H1 (cell line): ENCODE data around the gene REM2. TPM values are rescaled to one million over a fixed set of nuclear protein-coding genes. Genes with fewer than 3 reads are reported as not detected.
A peak's percentile ranks its signal among the peaks of the same experiment; 100 is the strongest.

Source experiments
- CTCF ChIA-PET: fragments of 300-600 bp; sonication (Branson Sonifier 250); formaldehyde crosslinking; loops from one replicate; lab custom pipeline; 2021; ENCODE audit not compliant: partially characterized antibody; lab: Charles Lee
- POLR2A ChIA-PET: fragments of 300-600 bp; sonication (Branson Sonifier 250); formaldehyde crosslinking; loops from one replicate; lab custom pipeline; 2021; ENCODE audit warnings: inconsistent platforms; ENCODE audit not compliant: partially characterized antibody; lab: Charles Lee
- DNase-seq, 2 experiments: peaks; one replicate each; pipeline versions ENCODE4 v3.0.0 to v3.0.0-alpha.2; 2010 to 2022; ENCODE audit warnings: low spot score in 2 of 2, low read depth in 1 of 2, mixed read lengths in 1 of 2
- FAIRE-seq: peaks from 2 replicates; lab custom pipeline; 2011; peaks lifted over from hg19 to GRCh38; lab: Jason Lieb, UNC
- H2AFZ ChIP-seq: 2 replicates; pipeline ENCODE4 v1.8.1; 2012; ENCODE audit warnings: low read length, inconsistent platforms
- H2AK5ac ChIP-seq: 2 replicates; pipeline ENCODE4 v1.6.1; 2013; ENCODE audit warnings: low read depth, low read length
- H2BK120ac ChIP-seq: replicated peaks from 2 replicates; pipeline ENCODE3; 2013; ENCODE audit warnings: low read depth, low read length, inconsistent platforms
- H2BK12ac ChIP-seq: 2 replicates; pipeline ENCODE4 v1.6.1; 2013; ENCODE audit warnings: low read depth, low read length
- H2BK15ac ChIP-seq: 2 replicates; pipeline ENCODE4 v1.6.1; 2013; ENCODE audit warnings: low read length
- H2BK20ac ChIP-seq: 2 replicates; pipeline ENCODE4 v1.6.1; 2013; ENCODE audit warnings: low read length
- H2BK5ac ChIP-seq: 2 replicates; pipeline ENCODE4 v1.6.1; 2013; ENCODE audit warnings: low read depth, low read length
- H3K14ac ChIP-seq: 2 replicates; pipeline ENCODE4 v1.6.1; 2013; ENCODE audit warnings: inconsistent platforms; ENCODE audit not compliant: insufficient read length
- H3K18ac ChIP-seq: 2 replicates; pipeline ENCODE4 v1.6.1; 2013; ENCODE audit warnings: low read length; ENCODE audit errors: extremely low read depth
- H3K23ac ChIP-seq: 2 replicates; pipeline ENCODE4 v1.6.1; 2013; ENCODE audit warnings: inconsistent platforms; ENCODE audit not compliant: insufficient read length
- H3K23me2 ChIP-seq: 2 replicates; pipeline ENCODE4 v1.6.1; 2013; ENCODE audit warnings: low read depth, low read length
- H3K27ac ChIP-seq: 2 replicates; pipeline ENCODE4 v1.6.1; 2011; ENCODE audit warnings: low read depth, low read length, inconsistent platforms
- H3K27me3 ChIP-seq, 4 experiments: replicated peaks in 1 of 4; 1 replicate in 1 of 4; 2 replicates in 3 of 4; pipeline versions ENCODE4 v1.6.1 to v1.8.1; 2011 to 2013; ENCODE audit warnings: low read length in 3 of 4, mild to moderate bottlenecking in 3 of 4, inconsistent platforms in 2 of 4, mixed read lengths in 2 of 4, moderate library complexity in 1 of 4; ENCODE audit not compliant: control insufficient read depth in 3 of 4, insufficient read depth in 3 of 4; ENCODE audit errors: extremely low read depth in 1 of 4
- H3K36me3 ChIP-seq, 4 experiments: 2 replicates each; pipeline versions ENCODE4 v1.6.1 to v1.8.1; 2011 to 2013; ENCODE audit warnings: mild to moderate bottlenecking in 4 of 4, low read length in 3 of 4, moderate library complexity in 2 of 4, control low read depth in 1 of 4, inconsistent platforms in 1 of 4; ENCODE audit not compliant: insufficient read depth in 4 of 4, control insufficient read depth in 2 of 4
- H3K4ac ChIP-seq: replicated peaks from 2 replicates; pipeline ENCODE3; 2013; ENCODE audit warnings: low read length, low read depth, mixed read lengths, inconsistent platforms; ENCODE audit not compliant: insufficient read length
- H3K4me1 ChIP-seq, 4 experiments: replicated peaks in 1 of 4; 1 replicate in 1 of 4; 2 replicates in 3 of 4; pipeline versions ENCODE4 v1.6.1 to v1.8.1; 2011 to 2013; ENCODE audit warnings: low read length in 3 of 4, inconsistent platforms in 2 of 4, mixed read lengths in 1 of 4; ENCODE audit not compliant: insufficient read depth in 4 of 4, control insufficient read depth in 3 of 4
- H3K4me2 ChIP-seq, 2 experiments: 2 replicates each; pipeline versions ENCODE4 v1.6.1 to v1.8.1; 2011 to 2013; ENCODE audit warnings: low read depth in 2 of 2, low read length in 2 of 2, control low read depth in 1 of 2, inconsistent platforms in 1 of 2, mild to moderate bottlenecking in 1 of 2; ENCODE audit not compliant: insufficient read depth in 1 of 2
- H3K4me3 ChIP-seq, 4 experiments: fragments of 200-600, 300-600 bp in 1 of 4; sonication (generic), shearing (Covaris generic), sonication (Bioruptor Twin) in 1 of 4; 2 replicates each; pipeline versions ENCODE4 v1.5.1 to v1.8.1; 2011 to 2016; ENCODE audit warnings: low read length in 4 of 4, low read depth in 3 of 4, control low read depth in 2 of 4, inconsistent platforms in 2 of 4, mild to moderate bottlenecking in 2 of 4, mixed read lengths in 1 of 4, moderate library complexity in 1 of 4; ENCODE audit not compliant: insufficient read depth in 2 of 4; ENCODE audit errors: extremely low read depth in 1 of 4
- H3K56ac ChIP-seq: replicated peaks from 2 replicates; pipeline ENCODE3; 2013; ENCODE audit warnings: low read depth, mild to moderate bottlenecking, mixed read lengths, low read length, inconsistent platforms; ENCODE audit not compliant: insufficient read length
- H3K79me1 ChIP-seq: 2 replicates; pipeline ENCODE4 v1.6.1; 2013; ENCODE audit warnings: low read depth, low read length, control low read depth
- H3K79me2 ChIP-seq, 2 experiments: 2 replicates each; pipeline versions ENCODE4 v1.6.1 to v1.8.1; 2012 to 2013; ENCODE audit warnings: low read length in 2 of 2, mild to moderate bottlenecking in 2 of 2, inconsistent platforms in 1 of 2; ENCODE audit not compliant: insufficient read depth in 2 of 2, control insufficient read depth in 1 of 2
- H3K9ac ChIP-seq, 4 experiments: replicated peaks in 1 of 4; 1 replicate in 1 of 4; 2 replicates in 3 of 4; pipeline versions ENCODE4 v1.6.1 to v1.8.1; 2011 to 2013; ENCODE audit warnings: low read depth in 3 of 4, low read length in 3 of 4, control low read depth in 2 of 4, mild to moderate bottlenecking in 2 of 4, moderate library complexity in 2 of 4, inconsistent platforms in 1 of 4; ENCODE audit errors: extremely low read depth in 1 of 4
- H3K9me3 ChIP-seq, 2 experiments: 2 replicates each; pipeline versions ENCODE4 v1.6.1 to v1.8.1; 2012 to 2013; ENCODE audit warnings: mild to moderate bottlenecking in 2 of 2, moderate library complexity in 2 of 2, control low read depth in 1 of 2, inconsistent platforms in 1 of 2, low read depth in 1 of 2, low read length in 1 of 2, mixed read lengths in 1 of 2; ENCODE audit not compliant: insufficient read depth in 2 of 2
- H4K20me1 ChIP-seq, 2 experiments: replicated peaks in 1 of 2; 2 replicates each; pipeline versions ENCODE3 to v1.8.1; 2011 to 2013; ENCODE audit warnings: inconsistent platforms in 2 of 2, low read length in 2 of 2, mild to moderate bottlenecking in 1 of 2; ENCODE audit not compliant: insufficient read depth in 2 of 2, control insufficient read depth in 1 of 2
- H4K5ac ChIP-seq: 2 replicates; pipeline ENCODE4 v1.6.1; 2013; ENCODE audit warnings: low read length, low read depth, mixed read lengths, inconsistent platforms; ENCODE audit not compliant: insufficient read length
- H4K8ac ChIP-seq: 2 replicates; pipeline ENCODE4 v1.8.0; 2013; ENCODE audit warnings: mild to moderate bottlenecking, moderate library complexity, low read length, inconsistent platforms; ENCODE audit not compliant: insufficient read depth; ENCODE audit errors: extremely low read depth
- H4K91ac ChIP-seq: replicated peaks from 2 replicates; pipeline ENCODE3; 2013; ENCODE audit warnings: low read length, mixed read lengths, inconsistent platforms; ENCODE audit not compliant: insufficient read length
- CHD1 ChIP-seq: IDR thresholded peaks from 2 replicates; pipeline ENCODE4 v1.6.1; 2012; ENCODE audit warnings: low read depth, low read length, improper control_type of control experiment
- CTBP2 ChIP-seq: IDR thresholded peaks from 2 replicates; pipeline ENCODE4 v1.7.0; 2011; ENCODE audit warnings: borderline replicate concordance, mild to moderate bottlenecking, moderate library complexity, mixed read lengths, low read length; ENCODE audit not compliant: insufficient read depth, insufficient read length
- EGR1 ChIP-seq: IDR thresholded peaks from 2 replicates; pipeline ENCODE4 v1.6.1; 2011; ENCODE audit warnings: low read depth, low read length, borderline replicate concordance
- GABPA ChIP-seq: IDR thresholded peaks from 2 replicates; pipeline ENCODE4 v1.6.1; 2011; ENCODE audit warnings: mild to moderate bottlenecking, low read length, moderate library complexity, borderline replicate concordance; ENCODE audit not compliant: insufficient read depth
- HDAC2 ChIP-seq, 2 experiments: fragments of 300-600 bp in 1 of 2; sonication (generic) in 1 of 2; IDR thresholded peaks; 2 replicates each; pipeline ENCODE4 v1.6.1; 2011 to 2012; ENCODE audit warnings: low read depth in 2 of 2, low read length in 2 of 2, mild to moderate bottlenecking in 2 of 2, moderate library complexity in 2 of 2, borderline replicate concordance in 1 of 2, inconsistent platforms in 1 of 2
- RAD21 ChIP-seq, 2 experiments: IDR thresholded peaks in 1 of 2; conservative IDR thresholded peaks in 1 of 2; 2 replicates each; pipeline ENCODE4 v1.6.1; 2011; ENCODE audit warnings: low read depth in 2 of 2, low read length in 2 of 2, improper control_type of control experiment in 1 of 2, inconsistent platforms in 1 of 2, mild to moderate bottlenecking in 1 of 2, moderate library complexity in 1 of 2
- SP1 ChIP-seq: IDR thresholded peaks from 2 replicates; pipeline ENCODE4 v1.6.1; 2011; ENCODE audit warnings: low read depth, low read length
- SRF ChIP-seq: IDR thresholded peaks from 2 replicates; pipeline ENCODE4 v1.6.1; 2011; ENCODE audit warnings: mild to moderate bottlenecking, low read depth, low read length, moderate library complexity
- TCF12 ChIP-seq: IDR thresholded peaks from 2 replicates; pipeline ENCODE4 v1.6.1; 2011; ENCODE audit warnings: low read depth, mild to moderate bottlenecking, low read length
- ZNF274 ChIP-seq: IDR thresholded peaks from 2 replicates; pipeline ENCODE4 v1.7.0; 2012; ENCODE audit warnings: low read length, borderline replicate concordance; ENCODE audit errors: extremely low read depth
- whole genome bisulfite sequencing, 2 experiments: shearing (Covaris generic) in 1 of 2; methylation state at CpG; one replicate each; pipeline versions ENCODE4 v1.1.6 to v1.1.7; 2013 to 2015; ENCODE audit warnings: low lambda C conversion rate in 2 of 2, mixed read lengths in 2 of 2, inconsistent platforms in 1 of 2, low coverage in 1 of 2, missing lambda C conversion rate in 1 of 2; ENCODE audit not compliant: insufficient replicate concordance in 2 of 2, insufficient coverage in 1 of 2, insufficient read length in 1 of 2; ENCODE audit errors: extremely low coverage in 1 of 2, missing lambda C conversion rate in 1 of 2; 5-methylcytosine and 5-hydroxymethylcytosine counted together
- polyA plus RNA-seq, 7 experiments: library from polyadenylated mRNA; depleted of rRNA in 3 of 7; stranded (reverse) in 5 of 7; unstranded in 2 of 7; fragments of >200 nt in 5 of 7; fragments of 200-250 nt in 2 of 7; gene quantifications; 1 replicate in 5 of 7; 2 replicates in 1 of 7; 4 replicates in 1 of 7; pipeline versions ENCODE4 v1.2.1 to v1.2.3, GENCODE V29; 2011 to 2013; ENCODE audit warnings: missing spikeins in 2 of 7, mixed read lengths in 2 of 7
- total RNA-seq: library from RNA; stranded (reverse); fragmentation: NEBNext Ultra II Directional; extraction: Animal tissue kit (Norgen Biotek cat#: 25700); gene quantifications from 2 replicates; pipeline ENCODE4 v1.2.1, GENCODE V29; 2021

REM2 gene
- total and polyA plus RNA-seq, 2 of the 8 experiments (the other 6 are each of a cell fraction or from before 2014, with no cell fraction given), result 1.00 to 1.1 TPM

GRCh38 chr14:22886500-22887259, 3.7 kb downstream of the REM2 start:
- H3K79me1 ChIP-seq, result peaks cover 3% of the 10 kb centered on the region; the same call in 1 of the 2 replicates
- no peak overlapping the region for H3K14ac ChIP-seq
- FAIRE-seq (no peak), DNase-seq (peak in 1 of 2 experiments; percentile 87)
- no peaks in the 10 kb centered on the region for H4K20me1 ChIP-seq
- H3K18ac ChIP-seq, result peak overlapping the region; percentile 93
- H4K5ac ChIP-seq, result peak overlapping the region; percentile 28
- no peaks in the 10 kb centered on the region for H3K36me3 ChIP-seq
- H3K4me2 ChIP-seq, result peak overlapping the region; percentile 86
- H2BK12ac ChIP-seq, result no peak overlapping the region; the same call in 1 of the 2 replicates
- H3K4me3 ChIP-seq, result peak overlapping the region; percentile 57 to 83 (median 65)
- peak overlapping the region; percentile 16 for H4K91ac ChIP-seq
- H2BK20ac ChIP-seq, result no peak overlapping the region
- 5% methylated on average over 42 of the region's 77 CpGs; no CpG with 5 or more reads in 1 of the 2 experiments for WGBS, 2 experiments
- no peaks in the 10 kb centered on the region for H3K79me2 ChIP-seq
- peak overlapping the region in 3 of 4 experiments; percentile 48 to 74 (median 59); a peak in 5 of 7 replicates for H3K9ac ChIP-seq
- no peak overlapping the region for H2AK5ac ChIP-seq
- POLR2A ChIA-PET, result interaction anchor here (0.5 to 7.2 kb wide), 15 partner anchors 8 to 171 kb away, joined by 3 to 54 read pairs (median 3); partner anchors contain the start of genes LRP10, PRMT5 and RBM23
- peak overlapping the region; percentile 71 for H3K56ac ChIP-seq
- no peaks in the 10 kb centered on the region for H3K9me3 ChIP-seq
- H3K27me3 ChIP-seq, result peaks cover 0 to 17% (median 11%) of the 10 kb centered on the region in 4 experiments; a peak in 6 of 7 replicates
- H3K23ac ChIP-seq, result no peak overlapping the region
- no peak overlapping the region; the same call in 1 of the 2 replicates for H2BK15ac ChIP-seq
- H3K23me2 ChIP-seq, result peaks cover 14% of the 10 kb centered on the region
- peak overlapping the region; percentile 25 for H3K27ac ChIP-seq
- CTCF ChIA-PET, result interaction anchor here (1.0 to 56.0 kb wide), 5 partner anchors 13 to 182 kb away, joined by 4 to 1562 read pairs (median 121); partner anchors contain the start of genes LRP10, MMP14, MRPL52 and SLC7A7
- H2AFZ ChIP-seq, result peak overlapping the region; percentile 90; the same call in 1 of the 2 replicates
- peaks cover 7 to 21% (median 12%) of the 10 kb centered on the region in 4 experiments for H3K4me1 ChIP-seq
- peak overlapping the region; percentile 21 for H2BK120ac ChIP-seq
- H4K8ac ChIP-seq, result peak overlapping the region; percentile 39; the same call in 1 of the 2 replicates
- H2BK5ac ChIP-seq, result peak overlapping the region; percentile 81; the same call in 1 of the 2 replicates
- no peak overlapping the region for H3K4ac ChIP-seq
- TF ChIP-seq RAD21 (IDR thresholded peaks at IDR 0.05 in 1 of 2, conservative IDR thresholded peaks at IDR 0.05 in 1 of 2; ENCODE audit: low read depth in 2 of 2, low read length in 2 of 2), result peak in 1 of 2 experiments; percentile 6; a peak in 2 of 4 replicates
- TF ChIP-seq ZNF274, result no peak
- TF ChIP-seq GABPA, result no peak
- TF ChIP-seq CHD1, result no peak
- TF ChIP-seq EGR1, result no peak
- TF ChIP-seq HDAC2 (IDR thresholded peaks at IDR 0.05; ENCODE audit: borderline replicate concordance in 1 of 2, low read depth in 2 of 2, low read length in 2 of 2), result peak; percentile 9 to 83; a peak in 1 of 4 replicates
- no peak for TF ChIP-seq SRF
- TF ChIP-seq CTBP2, result no peak
- TF ChIP-seq SP1, result no peak
- no peak for TF ChIP-seq TCF12
